ENCODE results near the gene BIN1. TPM values are rescaled to one million over a fixed set of nuclear protein-coding genes. Genes with fewer than 3 reads are reported as not detected.

The BIN1 gene
- total RNA-seq, 6 donors from 2014 or later, result 32.3 to 57.0 (median 42.9) TPM

GRCh38 chr2:127146071-127146725, 39.2 kb upstream of the BIN1 start:
- no peaks in the 10 kb centered on the region for H3K9me3 ChIP-seq
- peak in 1 of 2 donors; percentile 19 for ATAC-seq (ENCODE audit: low FRiP score in 2 of 2)
- TF ChIP-seq EP300 (IDR thresholded peaks at IDR 0.05), result no peak
- DNase-seq, result no peak
- peaks cover 0 to 3% (median 0%) of the 10 kb centered on the region in 4 donors for H3K4me1 ChIP-seq
- H3K27me3 ChIP-seq, result no peaks in the 10 kb centered on the region
- no peak overlapping the region for H3K27ac ChIP-seq
- H3K4me3 ChIP-seq, result no peak overlapping the region
- no peaks in the 10 kb centered on the region for H3K36me3 ChIP-seq
- WGBS, 2 donors, result 87 to 91% methylated on average over 14 to 18 of the region's 18 CpGs

- DNase-seq (no peak), ATAC-seq (ENCODE audit: low FRiP score in 2 of 2) (peak in 1 of 2 donors; percentile 6)
- H3K4me3 ChIP-seq, result no peak overlapping the region
- peaks cover 0 to 3% (median 0%) of the 10 kb centered on the region in 4 donors for H3K4me1 ChIP-seq
- WGBS, 2 donors, result 67 to 76% methylated on average over 1 of the region's 1 CpG
- H3K27me3 ChIP-seq, result no peaks in the 10 kb centered on the region
- no peak overlapping the region for H3K27ac ChIP-seq
- H3K9me3 ChIP-seq, result no peaks in the 10 kb centered on the region
- H3K36me3 ChIP-seq, result no peaks in the 10 kb centered on the region
- no peak for TF ChIP-seq EP300 (IDR thresholded peaks at IDR 0.05)
- no peak for TF ChIP-seq POLR2AphosphoS5 (IDR thresholded peaks at IDR 0.05)
- TF ChIP-seq POLR2A (IDR thresholded peaks at IDR 0.05), result no peak
- TF ChIP-seq CTCF (IDR thresholded peaks at IDR 0.05), result no peak
Observed at GRCh38 chr2:127145280-127145895, 38.4 kb upstream of the BIN1 start.

- ATAC-seq (ENCODE audit: low FRiP score in 2 of 2), result peak in 1 of 2 donors; percentile 53
- H3K27me3 ChIP-seq, result no peaks in the 10 kb centered on the region
Observed at GRCh38 chr2:127143841-127144782, 37.2 kb upstream of the BIN1 start.

GRCh38 chr2:127142663-127143630, 36.0 kb upstream of the BIN1 start:
- no peak overlapping the region for H3K4me3 ChIP-seq
- ATAC-seq (ENCODE audit: low FRiP score in 2 of 2), result no peak
- peaks cover 0 to 3% (median 0%) of the 10 kb centered on the region in 4 donors for H3K4me1 ChIP-seq
- no peak for TF ChIP-seq CTCF (IDR thresholded peaks at IDR 0.05)
- TF ChIP-seq EP300 (IDR thresholded peaks at IDR 0.05), result no peak
- no peak for TF ChIP-seq POLR2A (IDR thresholded peaks at IDR 0.05)
- TF ChIP-seq POLR2AphosphoS5 (IDR thresholded peaks at IDR 0.05), result no peak
- DNase-seq, result no peak
- no peaks in the 10 kb centered on the region for H3K27me3 ChIP-seq
- no peaks in the 10 kb centered on the region for H3K36me3 ChIP-seq
- 89 to 98% methylated on average over 3 to 4 of the region's 4 CpGs for WGBS, 2 donors
- H3K9me3 ChIP-seq, result no peaks in the 10 kb centered on the region
- no peak overlapping the region for H3K27ac ChIP-seq

More at GRCh38 chr2:127143841-127144782, 37.2 kb upstream of the BIN1 start:
- no peak for DNase-seq
- Histone ChIP-seq H3K4me1 (peaks cover 0 to 3% (median 0%) of the 10 kb centered on the region in 4 donors), H3K36me3 (no peaks in the 10 kb centered on the region), H3K27ac (peak overlapping the region in 1 of 4 donors; percentile 23), H3K4me3 (no peak overlapping the region), H3K9me3 (no peaks in the 10 kb centered on the region)
- TF ChIP-seq POLR2AphosphoS5 (IDR thresholded peaks at IDR 0.05), result no peak
- TF ChIP-seq EP300 (IDR thresholded peaks at IDR 0.05), result no peak
- TF ChIP-seq CTCF (IDR thresholded peaks at IDR 0.05), result no peak
- no peak for TF ChIP-seq POLR2A (IDR thresholded peaks at IDR 0.05)
- 66 to 72% methylated on average over 11 of the region's 11 CpGs for WGBS, 2 donors
